Mammary epithelial cell (primary cell): ENCODE data around the gene HPSE2.

Experiments
- CTCF ChIP-seq, 2 donors: IDR thresholded peaks in 1 of 2; conservative IDR thresholded peaks in 1 of 2; 2 replicates each; pipeline ENCODE4 v1.5.1; 2011 to 2012; ENCODE audit warnings: inconsistent platforms in 2 of 2, low read length in 2 of 2, mild to moderate bottlenecking in 2 of 2, control low read depth in 1 of 2, low read depth in 1 of 2; ENCODE audit not compliant: insufficient read depth in 1 of 2; ENCODE audit errors: extremely low read depth in 1 of 2
- EZH2 ChIP-seq: IDR thresholded peaks from 2 replicates; pipeline ENCODE4 v1.6.1; 2012; ENCODE audit warnings: low read length, inconsistent platforms, borderline replicate concordance

DNA sequence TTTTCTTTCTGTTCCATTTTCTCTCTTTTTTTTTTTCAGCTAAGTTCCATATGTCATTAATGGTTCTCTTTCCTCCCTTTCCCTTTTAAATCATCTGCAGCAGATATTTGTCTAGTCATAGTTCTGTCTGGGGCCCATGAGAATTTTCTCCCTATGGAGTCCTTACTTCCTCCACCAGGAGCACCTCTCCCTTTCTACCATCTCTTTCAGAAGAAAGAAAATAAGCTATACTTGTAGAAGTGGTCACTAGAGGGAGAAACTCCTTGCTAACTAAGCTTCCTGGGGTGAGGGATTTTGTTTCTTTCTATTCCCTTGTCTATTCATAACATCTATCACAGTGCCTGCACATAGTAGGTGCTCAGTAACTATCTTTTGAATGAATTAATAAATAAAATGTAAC lies 558.8 kb downstream of the HPSE2 start:
- TF ChIP-seq CTCF (conservative IDR thresholded peaks at IDR 0.05 in 1 of 2, IDR thresholded peaks at IDR 0.05 in 1 of 2; ENCODE audit: extremely low read depth in 1 of 2, insufficient read depth in 1 of 2, low read depth in 1 of 2, low read length in 2 of 2) (no peak), EZH2 (no peak)
